Left lobe of liver (tissue), 2 donors: ENCODE measurements around the gene PRRC2C. TPM values are rescaled to one million over a fixed set of nuclear protein-coding genes. Genes with fewer than 3 reads are reported as not detected.

Experiments
- ATAC-seq: fragments of 200-7000 bp; cut with Tn5 transposase; one replicate; pipeline ENCODE4 v1.9.1; 2020; ENCODE audit warnings: mild to moderate bottlenecking, moderate library complexity
- DNase-seq: peaks from one replicate; pipeline ENCODE4 v3.0.0-alpha.2; 2020; ENCODE audit warnings: low spot score
- total RNA-seq: library from RNA; stranded (reverse); gene quantifications from one replicate; pipeline ENCODE4 v1.2.1, GENCODE V29; 2021
- donor health status: DM: no; HTN: no; CAD: no; lungs with moderate emphysema.
- donor health status: DM: no; HTN: yes; CAD: no.

Gene PRRC2C
- total RNA-seq, 1 donor from 2014 or later = 42.6 TPM

GRCh38 chr1:171627020-171627419, 141.7 kb downstream of the PRRC2C start:
- no peak for DNase-seq
- ATAC-seq = no peak

GRCh38 chr1:171628225-171628624, 142.9 kb downstream of the PRRC2C start:
- no peak for DNase-seq
- ATAC-seq = no peak

- ATAC-seq (no peak), DNase-seq (no peak)
Measured at GRCh38 chr1:171635661-171636060, 150.3 kb downstream of the PRRC2C start.

- no peak for DNase-seq
- no peak for ATAC-seq
Measured at GRCh38 chr1:171636141-171636540, 150.8 kb downstream of the PRRC2C start.

- no peak for DNase-seq
- ATAC-seq = no peak
Measured at GRCh38 chr1:171637928-171638576, 152.7 kb downstream of the PRRC2C start.

GRCh38 chr1:171640225-171640624, 154.9 kb downstream of the PRRC2C start:
- DNase-seq (no peak), ATAC-seq (no peak)

- ATAC-seq (no peak), DNase-seq (no peak)
Measured at GRCh38 chr1:171641076-171641864, 155.9 kb downstream of the PRRC2C start.

GRCh38 chr1:171642197-171642596, 156.9 kb downstream of the PRRC2C start:
- no peak for DNase-seq
- ATAC-seq = no peak

Other genes starting within 250 kb of the PRRC2C start
- gene FMO1, start 237.0 kb upstream of the PRRC2C start, total RNA-seq = not detected
- gene FMO4, start 171.3 kb upstream of the PRRC2C start, total RNA-seq = 12.7 TPM
- gene MYOCOS, start 136.7 kb downstream of the PRRC2C start, total RNA-seq = not detected
- not detected for gene MYOC, start 167.2 kb downstream of the PRRC2C start, total RNA-seq